Right forelimb (tissue), 1 donor: Measurements from ENCODE around the gene NELL2.

Source experiments
- DNase-seq: peaks from one replicate; pipeline ENCODE4 v3.0.0-alpha.2; 2018

Gene NELL2

DNA sequence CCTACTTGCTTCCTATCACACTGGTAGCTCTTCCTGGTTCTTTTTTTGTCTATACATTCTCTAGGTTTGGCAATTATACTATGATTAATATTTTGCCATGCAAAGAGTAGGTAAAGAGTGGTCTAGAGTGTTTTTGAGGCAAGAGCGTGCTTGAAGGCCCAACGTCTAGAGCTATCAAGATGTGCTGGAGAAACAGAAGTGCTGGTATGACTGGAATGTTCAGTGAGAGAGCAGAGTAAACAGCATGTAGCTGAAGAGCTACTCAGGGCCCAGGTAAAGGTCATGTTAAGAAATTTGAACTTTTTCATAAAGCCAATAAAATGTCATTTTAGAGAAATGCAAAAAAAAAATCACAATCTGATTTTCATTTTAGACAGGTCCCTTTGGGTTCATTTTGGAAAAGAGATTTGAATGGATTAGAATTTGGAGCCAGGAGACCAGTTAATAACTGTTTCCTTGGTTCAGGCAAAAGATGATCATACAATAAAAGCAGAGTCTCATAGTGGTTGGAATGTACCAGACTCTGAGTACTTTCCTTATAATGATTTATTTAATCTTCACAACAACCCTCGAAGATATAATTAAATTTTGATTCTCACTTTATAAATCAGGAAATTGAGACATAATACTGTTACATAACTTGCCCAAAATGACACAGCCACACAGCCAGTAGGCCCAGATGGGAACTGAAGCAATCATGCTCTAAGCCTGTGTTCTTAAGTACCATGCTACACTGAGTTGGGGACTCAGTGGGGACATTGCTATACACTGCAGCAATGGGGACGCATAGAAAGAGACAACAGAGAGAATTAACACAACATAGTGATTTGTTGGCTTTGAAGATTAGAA is 350.1 kb downstream of the NELL2 start:
- DNase-seq = no peak

GRCh38 chr12:44523828-44524227 is 352.3 kb downstream of the NELL2 start:
- no peak for DNase-seq

GRCh38 chr12:44521702-44522101 is 354.4 kb downstream of the NELL2 start:
- no peak for DNase-seq

- DNase-seq = no peak
These were observed 356.2 kb downstream of the NELL2 start for GRCh38 chr12:44519931-44520330.

DNA sequence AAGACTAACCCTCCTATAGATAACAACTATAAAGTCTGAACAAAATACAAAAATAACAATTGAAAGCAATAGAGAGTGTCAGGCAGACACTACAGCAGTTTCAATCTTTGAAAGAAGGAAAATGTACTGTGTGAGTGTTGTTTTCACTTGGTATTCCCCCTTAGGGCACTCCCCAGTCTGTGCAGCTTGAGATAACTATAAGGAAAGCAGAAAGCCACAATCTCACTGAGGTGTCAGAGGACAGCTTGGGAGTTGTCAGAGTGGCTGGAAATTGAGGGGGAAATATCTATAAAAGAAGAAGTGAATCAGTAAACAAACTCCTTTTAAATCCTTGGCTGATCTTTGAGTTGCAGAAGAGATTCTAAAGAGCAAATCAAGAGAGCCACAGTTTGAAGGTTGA is 364.8 kb downstream of the NELL2 start:
- DNase-seq = no peak

GRCh38 chr12:44510510-44510909 is 365.6 kb downstream of the NELL2 start:
- no peak for DNase-seq

DNA sequence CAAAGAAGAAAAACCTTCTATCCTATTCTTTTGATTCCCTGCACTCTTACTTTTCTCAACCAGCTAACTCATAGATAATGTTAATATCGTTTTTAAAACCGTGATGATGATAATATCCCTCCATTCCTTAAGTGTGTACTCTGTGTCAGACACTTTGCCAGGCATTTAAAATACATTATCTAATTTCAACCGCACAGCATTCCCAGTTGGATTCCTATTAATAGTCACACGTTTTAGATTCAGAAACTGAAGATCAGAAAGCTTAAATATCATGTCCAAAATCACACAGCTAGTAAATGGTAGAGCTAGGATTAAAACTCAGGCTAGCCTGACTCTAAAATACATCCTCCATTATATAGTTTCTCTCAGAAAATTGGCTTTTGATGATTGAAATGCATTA is 366.0 kb downstream of the NELL2 start:
- DNase-seq = no peak

- no peak for DNase-seq
These were observed 366.6 kb downstream of the NELL2 start for GRCh38 chr12:44509471-44509870.

DNA sequence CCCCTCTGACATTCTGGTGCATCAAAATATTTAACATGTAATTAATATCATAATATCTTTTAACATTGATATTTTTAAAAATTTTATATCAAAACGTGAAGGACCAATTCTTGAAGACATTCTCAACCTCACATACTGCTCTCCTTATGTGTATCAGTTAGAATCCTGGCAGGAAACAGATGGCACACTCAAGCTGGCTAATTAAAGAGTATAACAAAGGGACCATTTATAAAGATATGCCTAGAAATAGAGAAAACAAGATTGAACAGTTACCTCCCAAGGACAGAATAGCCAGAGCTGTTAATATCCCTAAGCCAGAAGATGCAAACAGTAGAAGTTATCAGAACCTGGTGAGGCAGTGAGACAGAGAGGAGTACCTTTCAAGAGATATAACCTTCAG is 368.7 kb downstream of the NELL2 start:
- no peak for DNase-seq

DNA sequence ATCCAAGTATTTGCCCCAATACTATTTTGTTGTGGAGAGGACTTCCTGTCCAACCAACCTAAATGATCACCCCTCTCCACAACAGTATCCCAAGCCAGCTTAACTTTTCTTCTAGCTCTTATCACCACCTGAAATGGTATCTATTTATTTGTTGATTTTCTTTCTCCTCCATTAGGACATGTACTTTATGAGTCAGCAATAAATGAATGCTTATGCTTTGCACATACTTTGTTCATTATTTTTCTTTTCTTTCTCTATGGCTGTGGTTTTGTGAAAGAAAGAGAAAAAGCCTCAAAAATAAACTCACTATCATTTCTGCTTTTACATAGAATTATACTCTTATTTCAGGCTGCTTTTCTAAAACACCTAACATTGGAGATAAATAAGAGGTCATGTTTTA is 371.3 kb downstream of the NELL2 start:
- DNase-seq = no peak

DNA sequence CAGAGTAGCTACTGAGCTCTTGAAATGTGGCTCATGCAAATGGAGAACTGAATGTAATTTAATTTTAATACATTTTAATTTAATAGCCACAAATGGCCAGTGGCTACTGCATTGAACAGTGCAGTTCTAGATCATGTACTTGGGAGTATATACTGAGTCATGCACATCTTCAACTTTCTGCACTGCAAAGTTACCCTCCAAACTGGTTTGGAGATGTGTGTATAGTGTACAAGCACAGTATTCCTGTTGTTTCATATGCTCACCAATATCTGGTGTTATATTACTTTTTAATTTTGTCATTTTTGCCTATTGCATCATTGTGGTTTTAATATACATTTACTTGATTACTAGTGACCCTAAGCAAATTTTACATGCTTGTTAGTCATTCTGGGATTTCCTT is 372.8 kb downstream of the NELL2 start:
- no peak for DNase-seq

GRCh38 chr12:44502681-44503080 is 373.4 kb downstream of the NELL2 start:
- DNase-seq = no peak

GRCh38 chr12:44500423-44500822 is 375.7 kb downstream of the NELL2 start:
- DNase-seq = no peak

GRCh38 chr12:44497044-44497443 is 379.1 kb downstream of the NELL2 start:
- no peak for DNase-seq

DNA sequence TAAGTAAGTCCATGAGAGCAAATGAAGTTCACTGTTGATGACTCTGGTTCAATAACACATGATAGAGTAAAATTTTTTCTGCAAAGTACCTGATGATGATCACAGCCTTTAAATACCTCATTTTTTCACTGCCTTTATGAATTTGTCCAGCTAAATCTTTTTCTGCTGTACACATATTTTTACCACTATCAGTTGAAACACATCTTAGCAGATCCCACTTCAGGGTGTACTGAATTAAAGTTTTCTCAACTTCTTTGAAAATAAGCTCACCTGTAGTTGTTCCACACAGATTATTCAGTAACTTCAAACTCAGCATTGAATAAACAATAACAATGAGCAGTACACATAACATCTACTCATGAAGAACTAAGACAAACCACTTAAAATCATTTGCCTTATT is 385.9 kb downstream of the NELL2 start:
- no peak for DNase-seq

- DNase-seq = no peak
These were observed 387.9 kb downstream of the NELL2 start for GRCh38 chr12:44488180-44488579.

- DNase-seq = no peak
These were observed 391.3 kb downstream of the NELL2 start for GRCh38 chr12:44484862-44485261.

- DNase-seq = no peak
These were observed 398.7 kb downstream of the NELL2 start for GRCh38 chr12:44477331-44477980.

GRCh38 chr12:44476683-44477082 is 399.4 kb downstream of the NELL2 start:
- DNase-seq = no peak

- no peak for DNase-seq
These were observed 411.0 kb downstream of the NELL2 start for GRCh38 chr12:44465139-44465538.

GRCh38 chr12:44464180-44464579 is 411.9 kb downstream of the NELL2 start:
- no peak for DNase-seq

DNA sequence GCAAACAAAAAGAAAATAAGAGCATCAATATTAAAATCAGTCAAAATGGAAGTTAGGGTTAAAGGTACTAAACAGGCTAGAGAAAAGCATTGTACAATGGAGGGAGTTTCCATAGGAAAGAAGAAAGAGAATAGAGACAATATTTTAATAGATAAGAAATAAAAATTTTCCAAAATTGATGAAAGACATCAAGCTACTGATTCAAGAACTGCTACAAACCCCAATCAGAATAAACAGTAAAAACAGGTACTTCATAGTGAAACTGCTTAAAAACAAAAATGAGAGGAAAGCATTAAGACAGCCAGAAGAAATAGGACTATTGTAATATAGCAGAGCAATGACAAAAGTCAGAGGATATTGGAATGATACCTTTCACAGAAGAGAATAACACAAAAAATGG is 413.4 kb downstream of the NELL2 start:
- DNase-seq = no peak

DNA sequence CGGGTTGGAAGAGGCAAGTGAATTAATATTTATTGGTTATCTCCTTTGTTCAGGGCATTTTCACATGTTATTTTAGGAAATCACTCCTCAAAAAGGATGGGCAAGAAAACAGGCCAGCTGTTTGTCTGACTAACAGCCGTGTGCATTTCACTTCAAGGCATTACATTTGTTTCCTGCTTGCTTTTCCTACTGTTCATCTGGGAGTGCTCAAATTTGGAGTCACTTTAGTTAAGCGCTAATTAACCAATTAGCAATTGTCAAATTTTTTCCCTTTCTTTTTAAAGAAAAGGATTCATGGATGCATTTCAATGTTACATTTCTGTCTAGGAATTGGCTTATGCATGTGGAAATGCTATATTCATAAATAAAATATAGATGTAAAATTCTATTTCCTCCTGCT is 415.9 kb downstream of the NELL2 start:
- DNase-seq = no peak

GRCh38 chr12:44459569-44459968 is 416.5 kb downstream of the NELL2 start:
- no peak for DNase-seq
